Thyroid gland (tissue), 4 donors: ENCODE data around the gene ME3. TPM values are rescaled to one million over a fixed set of nuclear protein-coding genes. Genes with fewer than 3 reads are reported as not detected.

Experiments used
- DNase-seq, 2 donors: peaks; one replicate each; pipeline ENCODE4 v3.0.0-alpha.2; 2019
- H3K27ac ChIP-seq, 3 donors: fragments of 200-600 bp; sonication (generic); 1 replicate in 2 of 3; 2 replicates in 1 of 3; pipeline ENCODE4 v1.5.1; 2016 to 2019; ENCODE audit warnings: mild to moderate bottlenecking in 1 of 3, moderate library complexity in 1 of 3
- H3K27me3 ChIP-seq: fragments of 200-600 bp; sonication (generic); one replicate; pipeline ENCODE4 v1.5.1; 2019
- H3K36me3 ChIP-seq, 2 donors: fragments of 200-600 bp; sonication (generic); one replicate each; pipeline ENCODE4 v1.5.1; 2016 to 2019
- H3K4me1 ChIP-seq, 2 donors: fragments of 200-600 bp; sonication (generic); one replicate each; pipeline ENCODE4 v1.5.1; 2017 to 2019
- H3K4me3 ChIP-seq, 3 donors: fragments of 200-600 bp; sonication (generic); replicated peaks in 1 of 3; 1 replicate in 2 of 3; 2 replicates in 1 of 3; pipeline ENCODE4 v1.5.1; 2016; ENCODE audit warnings: mild to moderate bottlenecking in 1 of 3
- H3K9me3 ChIP-seq: fragments of 200-600 bp; sonication (generic); one replicate; pipeline ENCODE4 v1.5.1; 2017
- CTCF ChIP-seq, 6 experiments: fragments of 200-600 bp in 3 of 6; fragments of 450-650 bp in 3 of 6; sonication (generic) in 3 of 6; IDR thresholded peaks; one replicate each; pipeline ENCODE4 v1.5.1; 2016 to 2019; ENCODE audit warnings: antibody characterized with exemption in 6 of 6, mild to moderate bottlenecking in 2 of 6, inconsistent platforms in 1 of 6, moderate library complexity in 1 of 6
- POLR2A ChIP-seq, 2 donors: fragments of 450-650 bp; IDR thresholded peaks; one replicate each; pipeline ENCODE4 v1.6.1; 2017; ENCODE audit warnings: antibody characterized with exemption in 2 of 2, mild to moderate bottlenecking in 2 of 2, moderate library complexity in 1 of 2
- WGBS, 2 donors: methylation state at CpG; one replicate each; pipeline ENCODE4 v1.1.5; 2017; 5-methylcytosine and 5-hydroxymethylcytosine counted together
- intact Hi-C: fragments of 100-400 bp; cut with DNase I; formaldehyde crosslinking; loops from one replicate; pipeline ENCODE4 v1.15.1; 2023
- total RNA-seq, 4 donors: library from RNA; depleted of rRNA; stranded (reverse); fragments of >200 nt; gene quantifications; one replicate each; pipeline ENCODE4 v1.2.3, GENCODE V29; 2016

The ME3 gene
- total RNA-seq, 4 donors from 2014 or later: 29.1 to 53.5 (median 37.1) TPM

- TF ChIP-seq CTCF (IDR thresholded peaks at IDR 0.05) (no peak), POLR2A (IDR thresholded peaks at IDR 0.05) (no peak)
- Histone ChIP-seq H3K4me1 (peaks cover 24 to 28% of the 10 kb centered on the region in 2 donors), H3K9me3 (no peaks in the 10 kb centered on the region), H3K4me3 (no peak overlapping the region), H3K36me3 (no peaks in the 10 kb centered on the region), H3K27me3 (no peaks in the 10 kb centered on the region), H3K27ac (peak overlapping the region; percentile 72 to 83 (median 80))
- no peak for DNase-seq
- intact Hi-C loops: no loop called here
- WGBS, 2 donors: 95 to 98% methylated on average over 3 of the region's 3 CpGs
Observed at GRCh38 chr11:86398106-86398505, 274.3 kb downstream of the ME3 start.

- H3K4me3 ChIP-seq: no peak overlapping the region
- no peaks in the 10 kb centered on the region for H3K27me3 ChIP-seq
- intact Hi-C loops: no loop called here
- H3K27ac ChIP-seq: peak overlapping the region; percentile 72 to 83 (median 80)
- DNase-seq: peak; percentile 77 to 85
- TF ChIP-seq CTCF (IDR thresholded peaks at IDR 0.05): no peak
- no peak for TF ChIP-seq POLR2A (IDR thresholded peaks at IDR 0.05)
- peaks cover 24 to 28% of the 10 kb centered on the region in 2 donors for H3K4me1 ChIP-seq
- no peaks in the 10 kb centered on the region for H3K36me3 ChIP-seq
- no peaks in the 10 kb centered on the region for H3K9me3 ChIP-seq
Observed at GRCh38 chr11:86397351-86397750, 275.1 kb downstream of the ME3 start.

DNA sequence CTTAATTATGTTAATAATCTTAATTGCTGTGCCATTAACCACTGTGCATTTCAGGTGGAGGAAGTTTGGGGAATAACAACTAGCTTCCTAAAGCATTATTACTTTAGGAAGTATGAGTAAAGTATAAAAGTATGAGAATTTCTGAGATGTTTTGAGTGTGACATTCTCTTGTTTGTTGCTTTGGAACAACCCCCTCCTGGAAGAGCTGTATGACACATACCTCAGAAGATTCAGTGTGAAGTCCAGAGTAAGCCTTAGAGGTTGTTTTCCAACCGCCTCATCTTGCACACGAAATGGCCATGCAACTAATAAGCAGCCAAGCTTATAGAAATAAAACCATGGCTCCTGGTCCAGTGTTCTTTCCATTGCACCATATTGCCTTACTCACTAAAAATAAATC lies 276.0 kb downstream of the ME3 start:
- Histone ChIP-seq H3K27me3 (no peaks in the 10 kb centered on the region), H3K9me3 (no peaks in the 10 kb centered on the region), H3K27ac (peak overlapping the region in 2 of 3 donors; percentile 72 to 83), H3K4me3 (no peak overlapping the region), H3K36me3 (no peaks in the 10 kb centered on the region), H3K4me1 (peaks cover 24 to 28% of the 10 kb centered on the region in 2 donors)
- no peak for DNase-seq
- intact Hi-C loops: no loop called here
- 95 to 100% methylated on average over 2 of the region's 2 CpGs for WGBS, 2 donors
- no peak for TF ChIP-seq CTCF (IDR thresholded peaks at IDR 0.05)
- TF ChIP-seq POLR2A (IDR thresholded peaks at IDR 0.05): no peak

GRCh38 chr11:86395061-86395551 lies 277.3 kb downstream of the ME3 start:
- Histone ChIP-seq H3K27ac (peak overlapping the region; percentile 61 to 84 (median 77)), H3K4me1 (peaks cover 24 to 28% of the 10 kb centered on the region in 2 donors), H3K4me3 (no peak overlapping the region), H3K36me3 (no peaks in the 10 kb centered on the region), H3K9me3 (no peaks in the 10 kb centered on the region), H3K27me3 (no peaks in the 10 kb centered on the region)
- WGBS, 2 donors: 33 to 34% methylated on average over 6 of the region's 6 CpGs
- TF ChIP-seq POLR2A (IDR thresholded peaks at IDR 0.05) (peak in 1 of 2 donors; percentile 44), CTCF (IDR thresholded peaks at IDR 0.05) (peak in 3 of 6 experiments; percentile 17 to 33 (median 23))
- intact Hi-C loops: no loop called here
- DNase-seq: peak; percentile 89 to 90

Other genes starting within 250 kb of the ME3 start
- gene PRSS23, start 127.9 kb upstream of the ME3 start, total RNA-seq: 10 to 100 TPM; 26.4 to 47.8 (median 36.2) TPM